Astrocyte (in vitro differentiated cells and primary cell): ENCODE measurements around the gene WFS1.

Experiments used
- CTCF ChIP-seq: IDR thresholded peaks from 2 replicates; pipeline ENCODE4 v1.5.1; 2011; ENCODE audit warnings: low read depth, mild to moderate bottlenecking, inconsistent platforms, low read length, moderate library complexity; ENCODE audit not compliant: insufficient read depth
- EZH2 ChIP-seq: IDR thresholded peaks from 2 replicates; pipeline ENCODE4 v1.6.1; 2012; ENCODE audit warnings: mild to moderate bottlenecking, low read length, inconsistent platforms; ENCODE audit not compliant: insufficient read depth

DNA sequence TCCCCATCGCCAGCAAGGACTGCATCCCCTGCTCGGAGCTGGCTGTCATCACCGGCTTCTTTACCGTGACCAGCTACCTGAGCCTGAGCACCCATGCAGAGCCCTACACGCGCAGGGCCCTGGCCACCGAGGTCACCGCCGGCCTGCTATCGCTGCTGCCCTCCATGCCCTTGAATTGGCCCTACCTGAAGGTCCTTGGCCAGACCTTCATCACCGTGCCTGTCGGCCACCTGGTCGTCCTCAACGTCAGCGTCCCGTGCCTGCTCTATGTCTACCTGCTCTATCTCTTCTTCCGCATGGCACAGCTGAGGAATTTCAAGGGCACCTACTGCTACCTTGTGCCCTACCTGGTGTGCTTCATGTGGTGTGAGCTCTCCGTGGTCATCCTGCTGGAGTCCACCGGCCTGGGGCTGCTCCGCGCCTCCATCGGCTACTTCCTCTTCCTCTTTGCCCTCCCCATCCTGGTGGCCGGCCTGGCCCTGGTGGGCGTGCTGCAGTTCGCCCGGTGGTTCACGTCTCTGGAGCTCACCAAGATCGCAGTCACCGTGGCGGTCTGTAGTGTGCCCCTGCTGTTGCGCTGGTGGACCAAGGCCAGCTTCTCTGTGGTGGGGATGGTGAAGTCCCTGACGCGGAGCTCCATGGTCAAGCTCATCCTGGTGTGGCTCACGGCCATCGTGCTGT lies 31.5 kb downstream of the WFS1 start:
- TF ChIP-seq CTCF (no peak), EZH2 (no peak)
